ENCODE measurements around the gene TENT4A. TPM values are rescaled to one million over a fixed set of nuclear protein-coding genes. Genes with fewer than 3 reads are reported as not detected.

TENT4A gene
- total RNA-seq, 1 experiment from 2014 or later: 25.6 TPM

GRCh38 chr5:6724321-6724929, 11.2 kb downstream of the TENT4A start:
- H3K36me3 Mint-ChIP-seq (ENCODE audit: insufficient read depth in 1 of 3, low read depth in 3 of 3): peaks cover 4 to 15% (median 7%) of the 10 kb centered on the region in 3 experiments
- Histone ChIP-seq H3K56ac (ENCODE audit: insufficient read length, low read depth, low read length) (no peak overlapping the region), H4K20me1 (ENCODE audit: control insufficient read depth, insufficient read depth, insufficient read length) (peaks cover 2% of the 10 kb centered on the region), H3K4ac (ENCODE audit: low read depth, low read length) (no peak overlapping the region), H3T11ph (ENCODE audit: low read length) (no peak overlapping the region), H2BK5ac (ENCODE audit: insufficient read length, low read length) (no peak overlapping the region), H2BK20ac (ENCODE audit: low read depth, low read length, poor library complexity, severe bottlenecking) (no peak overlapping the region), H2BK15ac (ENCODE audit: low read depth, low read length) (no peak overlapping the region), H2AFZ (ENCODE audit: low read length) (no peak overlapping the region), H3K23me2 (ENCODE audit: insufficient read length, low read depth, low read length, poor library complexity, severe bottlenecking) (no peaks in the 10 kb centered on the region), H3K79me2 (ENCODE audit: insufficient read depth, low read length) (peaks cover 31% of the 10 kb centered on the region; the same call in 1 of the 2 replicates), H4K91ac (ENCODE audit: insufficient read length, low read depth, low read length) (no peak overlapping the region), H2AK5ac (ENCODE audit: insufficient read length, low read length) (no peak overlapping the region), H3K79me1 (ENCODE audit: insufficient read depth, low read depth, low read length, poor library complexity, severe bottlenecking) (no peaks in the 10 kb centered on the region), H3K9me3 (ENCODE audit: control insufficient read depth, low read depth, low read length) (no peaks in the 10 kb centered on the region), H3K23ac (ENCODE audit: insufficient read length, low read depth, low read length) (no peak overlapping the region), H3K9ac (ENCODE audit: extremely low read depth, insufficient read length, low read length) (no peak overlapping the region), H4K8ac (replicated peaks; ENCODE audit: insufficient read length, low read depth, low read length) (no peak overlapping the region), H3K4me1 (ENCODE audit: insufficient read depth, low read length) (no peaks in the 10 kb centered on the region), H3K27ac (ENCODE audit: insufficient read length, low read depth, low read length) (no peak overlapping the region), H3K4me2 (ENCODE audit: insufficient read depth, insufficient read length, low read length) (no peak overlapping the region), H3K27me3 (ENCODE audit: insufficient read depth, low read length) (no peaks in the 10 kb centered on the region), H3K14ac (ENCODE audit: insufficient read depth, low read length) (no peak overlapping the region), H2BK120ac (ENCODE audit: low read depth, low read length, poor library complexity, severe bottlenecking) (no peak overlapping the region), H3K18ac (ENCODE audit: insufficient read length, low read depth, low read length) (no peak overlapping the region), H4K5ac (ENCODE audit: insufficient read length, low read depth, low read length) (no peak overlapping the region), H2BK12ac (ENCODE audit: insufficient read length, low read depth, low read length) (no peak overlapping the region)
- 100% methylated on average over 2 of the region's 8 CpGs for WGBS (ENCODE audit: extremely low coverage, insufficient read length, low lambda C conversion rate)
- no peak for DNase-seq
- no peaks in the 10 kb centered on the region for H3K9me3 Mint-ChIP-seq
- no peaks in the 10 kb centered on the region for H3K27me3 Mint-ChIP-seq (ENCODE audit: low read depth)
- H3K27ac Mint-ChIP-seq: peak overlapping the region in 1 of 3 experiments; percentile 8; a peak in 1 of 7 replicates
- H3K4me1 Mint-ChIP-seq: peaks cover 53 to 61% of the 10 kb centered on the region in 2 experiments
- H3K4me3 Mint-ChIP-seq: no peak overlapping the region; a peak in 1 of 5 replicates
- no peak for TF ChIP-seq CTCF (conservative IDR thresholded peaks at IDR 0.05)
